Activated naive CD4-positive, alpha-beta T cell treated with anti-CD3 and anti-CD28 coated beads for 36 hours (primary cell): ENCODE results near the gene CREG1. TPM values are rescaled to one million over a fixed set of nuclear protein-coding genes. Genes with fewer than 3 reads are reported as not detected.

Experiments used
- CTCF ChIA-PET: fragments of 350-600 bp; sonication (Branson Sonifier 250); formaldehyde crosslinking; loops from one replicate; lab custom pipeline; 2021; ENCODE audit warnings: antibody characterized with exemption; lab: Charles Lee
- DNase-seq: peaks from one replicate; pipeline ENCODE4 v3.0.0-alpha.2; 2020
- H3K27ac Mint-ChIP-seq: one replicate; pipeline ENCODE4 v1.8.0; 2021; ENCODE audit warnings: mild to moderate bottlenecking, mixed read lengths
- H3K27me3 Mint-ChIP-seq: one replicate; pipeline ENCODE4 v1.8.0; 2021; ENCODE audit warnings: low read depth, mixed read lengths
- H3K36me3 Mint-ChIP-seq: one replicate; pipeline ENCODE4 v1.8.0; 2021; ENCODE audit warnings: low read depth, mixed read lengths
- H3K4me1 Mint-ChIP-seq: one replicate; pipeline ENCODE4 v1.8.0; 2021; ENCODE audit warnings: low read depth, mixed read lengths
- H3K4me3 Mint-ChIP-seq: one replicate; pipeline ENCODE4 v1.8.0; 2021; ENCODE audit warnings: mild to moderate bottlenecking, moderate library complexity, mixed read lengths
- H3K9me3 Mint-ChIP-seq: one replicate; pipeline ENCODE4 v1.8.0; 2021; ENCODE audit warnings: mixed read lengths
- intact Hi-C: fragments of 100-400 bp; cut with micrococcal nuclease; formaldehyde crosslinking; loops from one replicate; pipeline ENCODE4 v1.15.1; 2023
- total RNA-seq, 2 experiments: library from RNA; stranded (reverse); gene quantifications; one replicate each; pipeline ENCODE4 v1.2.3, GENCODE V29; 2021

CREG1 gene
- total RNA-seq, 2 experiments from 2014 or later, result 9.6 to 10.7 TPM

- H3K27me3 Mint-ChIP-seq, result peaks cover 2% of the 10 kb centered on the region
- H3K9me3 Mint-ChIP-seq, result no peaks in the 10 kb centered on the region
- H3K27ac Mint-ChIP-seq, result no peak overlapping the region
- intact Hi-C loops, result no loop called here
- CTCF ChIA-PET, result interaction anchor here (0.7 to 5.2 kb wide), 3 partner anchors 11 to 118 kb away, joined by 3 to 33 read pairs (median 3); no protein-coding TSS in a partner anchor
- H3K4me1 Mint-ChIP-seq, result peaks cover 5% of the 10 kb centered on the region
- no peak overlapping the region for H3K4me3 Mint-ChIP-seq
- no peak for DNase-seq
- no peaks in the 10 kb centered on the region for H3K36me3 Mint-ChIP-seq
Observed at GRCh38 chr1:167526667-167527383, 26.7 kb downstream of the CREG1 start.

DNA sequence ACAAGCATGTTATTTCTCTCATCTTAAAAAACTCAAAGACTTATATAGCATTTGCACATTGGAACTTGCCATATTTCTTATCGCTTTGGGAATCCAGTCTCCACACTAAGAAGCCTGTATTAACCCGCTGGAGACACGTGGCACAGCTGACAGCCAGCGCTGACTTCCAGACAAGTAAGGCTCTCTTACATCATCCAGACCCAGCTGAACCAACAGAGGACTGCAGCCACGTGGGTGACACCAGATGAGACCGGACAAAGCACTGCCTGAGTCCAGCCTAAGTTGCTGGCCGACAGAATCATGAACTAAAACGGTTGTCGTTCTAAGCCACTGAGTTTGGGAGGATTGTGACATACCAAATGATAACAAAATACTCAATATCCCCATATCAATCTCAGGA is 28.9 kb downstream of the CREG1 start:
- Mint-ChIP-seq H3K4me3 (no peak overlapping the region), H3K27me3 (peaks cover under 1% of the 10 kb centered on the region), H3K4me1 (peaks cover 10% of the 10 kb centered on the region), H3K36me3 (no peaks in the 10 kb centered on the region), H3K9me3 (no peaks in the 10 kb centered on the region), H3K27ac (no peak overlapping the region)
- no peak for DNase-seq
- intact Hi-C loops, result no loop called here
- CTCF ChIA-PET, result interaction anchor here (1.0 to 1.9 kb wide), 5 partner anchors 9 to 115 kb away, joined by 3 to 7 read pairs (median 4); partner anchors contain the start of gene CREG1

DNA sequence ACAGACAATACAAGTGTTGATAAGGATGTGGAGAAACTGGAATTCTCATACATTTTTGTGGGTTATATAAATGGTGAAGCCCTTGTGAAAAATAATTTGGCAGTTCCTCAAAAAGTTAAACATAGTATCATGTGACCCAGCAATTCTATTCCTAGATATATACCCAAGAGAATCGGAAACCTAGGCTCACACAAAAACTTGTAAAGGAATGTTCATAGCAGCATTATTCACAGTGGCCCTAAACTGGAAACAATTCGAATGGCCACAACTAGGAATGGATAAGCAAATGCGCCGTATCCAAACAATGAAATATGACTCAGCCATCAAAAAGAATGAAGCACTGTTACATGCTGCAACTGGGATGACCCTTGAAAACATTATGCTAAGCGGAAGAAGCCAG is 31.3 kb downstream of the CREG1 start:
- Mint-ChIP-seq H3K27ac (no peak overlapping the region), H3K4me1 (peaks cover 12% of the 10 kb centered on the region), H3K4me3 (no peak overlapping the region), H3K36me3 (peaks cover 2% of the 10 kb centered on the region), H3K27me3 (no peaks in the 10 kb centered on the region), H3K9me3 (no peaks in the 10 kb centered on the region)
- intact Hi-C loops, result no loop called here
- CTCF ChIA-PET, result interaction anchor here (1.8 kb wide), 1 partner anchor 11 kb away, joined by 9 read pairs; no protein-coding TSS in a partner anchor
- no peak for DNase-seq

GRCh38 chr1:167520711-167521206 is 32.8 kb downstream of the CREG1 start:
- Mint-ChIP-seq H3K4me1 (peaks cover 13% of the 10 kb centered on the region), H3K4me3 (no peak overlapping the region)
- DNase-seq, result no peak

GRCh38 chr1:167518331-167518700 is 35.2 kb downstream of the CREG1 start, which contains the start of gene CD247:
Gene CD247, minus strand, starts transcription at chr1:167518529. Its CDS starts 64 bp downstream, at chr1:167518465.
- peaks cover 21% of the 10 kb centered on the region for H3K36me3 Mint-ChIP-seq
- intact Hi-C loops, result loop anchor here (1.0 to 10.0 kb wide), 3 partner anchors 35 to 644 kb away; partner anchors contain the start of genes CREG1, DCAF6, MPC2 and TADA1
- peak within 1 kb of the TSS; percentile 90 for H3K4me3 Mint-ChIP-seq
- peak within 1 kb of the TSS; percentile 96 for H3K27ac Mint-ChIP-seq
- H3K27me3 Mint-ChIP-seq, result no peaks in the 10 kb centered on the region
- peak; percentile 86 for DNase-seq
- peaks cover 22% of the 10 kb centered on the region for H3K4me1 Mint-ChIP-seq
- H3K9me3 Mint-ChIP-seq, result no peaks in the 10 kb centered on the region
- CTCF ChIA-PET, result interaction anchor here (0.7 to 6.1 kb wide), 24 partner anchors 10 to 251 kb away, joined by 3 to 56 read pairs (median 5); partner anchors contain the start of gene CREG1

More at GRCh38 chr1:167520711-167521206, 32.8 kb downstream of the CREG1 start:
- Mint-ChIP-seq H3K36me3 (peaks cover 16% of the 10 kb centered on the region), H3K9me3 (no peaks in the 10 kb centered on the region), H3K27ac (no peak overlapping the region), H3K27me3 (no peaks in the 10 kb centered on the region)
- CTCF ChIA-PET, result interaction anchor here (0.7 to 5.1 kb wide), 5 partner anchors 9 to 318 kb away, joined by 3 to 56 read pairs (median 12); no protein-coding TSS in a partner anchor
- intact Hi-C loops, result no loop called here

DNA sequence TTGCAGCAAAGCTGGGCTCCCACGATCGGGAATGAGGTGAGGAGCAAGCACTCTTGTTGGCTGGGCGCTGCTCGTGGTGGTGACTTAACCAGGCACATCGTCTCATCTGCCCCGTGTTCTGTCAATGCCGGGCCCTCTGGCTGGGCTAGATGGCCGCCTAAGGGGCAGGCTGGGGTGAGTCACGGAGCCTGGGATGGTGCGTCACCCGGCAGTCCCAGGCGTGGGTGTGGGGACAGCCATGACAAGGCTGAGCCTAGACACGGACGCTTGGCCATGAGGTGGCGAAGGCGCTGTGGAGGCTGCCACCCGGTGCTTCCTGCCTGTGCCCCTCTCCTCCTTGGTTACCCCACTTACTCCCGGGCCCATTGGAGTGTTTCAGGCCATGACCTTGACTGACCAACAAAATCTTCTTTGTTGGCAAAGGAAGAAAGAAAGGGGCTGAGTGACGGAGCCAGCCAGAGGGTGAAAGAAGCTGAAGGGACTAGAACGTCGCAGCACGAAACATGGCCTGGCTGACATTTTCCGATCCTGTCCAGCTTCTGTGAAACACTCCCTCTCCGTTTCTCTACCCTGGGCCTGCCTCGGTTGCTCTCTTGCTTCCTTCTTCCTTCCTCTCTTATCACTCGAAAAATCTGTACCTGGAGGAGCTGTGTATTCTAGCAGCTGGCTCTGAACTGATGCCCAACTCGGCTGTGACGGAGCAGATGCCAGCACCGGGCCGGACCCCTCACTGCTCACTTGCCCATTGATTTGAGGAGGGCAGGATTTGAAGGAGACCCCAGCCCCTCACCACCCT is 35.8 kb downstream of the CREG1 start:
- CTCF ChIA-PET, result interaction anchor here (0.7 to 6.1 kb wide), 25 partner anchors 9 to 252 kb away, joined by 3 to 56 read pairs (median 5); no protein-coding TSS in a partner anchor
- intact Hi-C loops, result loop anchor here (1.0 to 10.0 kb wide), 9 partner anchors 17 to 643 kb away; partner anchors contain the start of genes CREG1, DCAF6, MPC2 and TADA1
- Mint-ChIP-seq H3K4me3 (peak overlapping the region; percentile 90), H3K9me3 (no peaks in the 10 kb centered on the region), H3K4me1 (peaks cover 25% of the 10 kb centered on the region), H3K27me3 (no peaks in the 10 kb centered on the region), H3K36me3 (peaks cover 21% of the 10 kb centered on the region), H3K27ac (peak overlapping the region; percentile 96)
- peak; percentile 95 for DNase-seq

GRCh38 chr1:167516404-167517388 is 36.9 kb downstream of the CREG1 start:
- Mint-ChIP-seq H3K9me3 (no peaks in the 10 kb centered on the region), H3K36me3 (peaks cover 24% of the 10 kb centered on the region), H3K27me3 (no peaks in the 10 kb centered on the region), H3K4me3 (peak overlapping the region; percentile 90), H3K27ac (peak overlapping the region; percentile 96), H3K4me1 (peaks cover 35% of the 10 kb centered on the region)
- intact Hi-C loops, result loop anchor here (1.0 to 10.0 kb wide), 8 partner anchors 16 to 642 kb away; partner anchors contain the start of genes DCAF6, MPC2 and TADA1
- CTCF ChIA-PET, result interaction anchor here (0.8 to 6.1 kb wide), 24 partner anchors 8 to 251 kb away, joined by 3 to 56 read pairs (median 4); no protein-coding TSS in a partner anchor
- peak; percentile 45 for DNase-seq

- intact Hi-C loops, result loop anchor here (1.0 to 10.0 kb wide), 3 partner anchors 9 to 641 kb away; partner anchors contain the start of genes DCAF6, MPC2 and TADA1
- DNase-seq, result no peak
- Mint-ChIP-seq H3K36me3 (peaks cover 24% of the 10 kb centered on the region), H3K9me3 (no peaks in the 10 kb centered on the region), H3K4me1 (peaks cover 40% of the 10 kb centered on the region), H3K4me3 (peak overlapping the region; percentile 90), H3K27me3 (no peaks in the 10 kb centered on the region), H3K27ac (peak overlapping the region; percentile 96)
- CTCF ChIA-PET, result interaction anchor here (0.8 to 6.1 kb wide), 19 partner anchors 11 to 250 kb away, joined by 3 to 56 read pairs (median 4); no protein-coding TSS in a partner anchor
Observed at GRCh38 chr1:167515893-167516321, 37.7 kb downstream of the CREG1 start.

DNA sequence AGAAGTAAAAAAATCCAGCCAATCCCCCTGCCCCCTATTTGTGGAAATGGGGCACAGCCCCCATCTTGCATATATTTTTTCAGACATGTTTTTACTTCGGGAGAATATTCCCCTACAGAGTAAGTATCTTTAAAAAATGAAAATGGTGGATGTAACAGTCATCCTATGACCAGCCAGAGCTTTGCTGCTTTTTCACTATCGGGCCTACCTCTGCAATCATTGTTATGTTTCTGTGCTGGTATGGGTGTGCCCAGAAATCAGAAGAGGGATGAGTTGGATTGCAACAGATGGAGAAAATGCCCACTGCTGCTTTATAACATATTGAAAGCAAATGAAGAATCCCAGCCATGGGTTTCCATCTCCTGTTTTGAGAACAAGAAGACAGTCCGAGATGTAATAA is 38.1 kb downstream of the CREG1 start:
- Mint-ChIP-seq H3K27me3 (no peaks in the 10 kb centered on the region), H3K36me3 (peaks cover 24% of the 10 kb centered on the region), H3K9me3 (no peaks in the 10 kb centered on the region), H3K4me1 (peaks cover 42% of the 10 kb centered on the region), H3K27ac (peak overlapping the region; percentile 96), H3K4me3 (peak overlapping the region; percentile 90)
- peak; percentile 45 for DNase-seq
- CTCF ChIA-PET, result interaction anchor here (0.6 to 6.1 kb wide), 13 partner anchors 10 to 122 kb away, joined by 3 to 56 read pairs (median 4); no protein-coding TSS in a partner anchor
- intact Hi-C loops, result loop anchor here (1.0 to 10.0 kb wide), 3 partner anchors 8 to 641 kb away; partner anchors contain the start of genes DCAF6, MPC2 and TADA1

GRCh38 chr1:167514288-167514687 is 39.3 kb downstream of the CREG1 start:
- Mint-ChIP-seq H3K27ac (peak overlapping the region; percentile 96), H3K4me1 (peaks cover 50% of the 10 kb centered on the region), H3K36me3 (peaks cover 28% of the 10 kb centered on the region), H3K9me3 (no peaks in the 10 kb centered on the region), H3K4me3 (peak overlapping the region; percentile 79), H3K27me3 (no peaks in the 10 kb centered on the region)
- intact Hi-C loops, result loop anchor here (10.0 kb wide), 1 partner anchor 639 kb away; the partner anchor contains the start of gene TADA1
- DNase-seq, result no peak
- CTCF ChIA-PET, result interaction anchor here (0.7 to 6.1 kb wide), 4 partner anchors 14 to 60 kb away, joined by 4 to 33 read pairs (median 9); no protein-coding TSS in a partner anchor
